ENCODE measurements around the gene HNRNPA3. TPM values are rescaled to one million over a fixed set of nuclear protein-coding genes. Genes with fewer than 3 reads are reported as not detected.

HNRNPA3 gene
- total and polyA plus RNA-seq, 2 of the 13 experiments (the other 11 are each of a cell fraction or from before 2014, with no cell fraction given), result 73.3 to 97.7 TPM

DNA sequence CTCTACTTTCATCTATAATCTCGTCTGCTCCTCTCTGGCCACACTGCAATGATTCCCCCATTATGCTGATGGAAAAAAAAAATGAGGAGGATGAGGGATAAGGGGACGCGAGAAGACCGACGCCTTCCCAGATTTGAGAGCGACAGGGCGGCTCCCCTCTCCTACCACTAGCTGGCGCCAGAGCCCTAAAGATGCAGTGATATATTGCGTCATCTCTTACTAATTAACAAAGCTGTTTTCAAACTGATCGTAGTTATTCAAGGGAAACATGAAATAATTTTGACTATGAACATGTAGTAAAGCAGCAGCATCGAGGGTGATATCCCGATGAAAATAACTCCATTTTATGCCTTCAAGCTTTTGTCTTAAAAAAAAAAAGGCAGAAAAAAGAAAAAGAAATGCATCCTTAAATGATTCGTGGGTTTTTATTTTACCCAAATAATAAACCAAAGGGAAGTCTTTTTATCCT is 48.0 kb upstream of the HNRNPA3 start (continued):
- TF ChIP-seq, protein P1, sequence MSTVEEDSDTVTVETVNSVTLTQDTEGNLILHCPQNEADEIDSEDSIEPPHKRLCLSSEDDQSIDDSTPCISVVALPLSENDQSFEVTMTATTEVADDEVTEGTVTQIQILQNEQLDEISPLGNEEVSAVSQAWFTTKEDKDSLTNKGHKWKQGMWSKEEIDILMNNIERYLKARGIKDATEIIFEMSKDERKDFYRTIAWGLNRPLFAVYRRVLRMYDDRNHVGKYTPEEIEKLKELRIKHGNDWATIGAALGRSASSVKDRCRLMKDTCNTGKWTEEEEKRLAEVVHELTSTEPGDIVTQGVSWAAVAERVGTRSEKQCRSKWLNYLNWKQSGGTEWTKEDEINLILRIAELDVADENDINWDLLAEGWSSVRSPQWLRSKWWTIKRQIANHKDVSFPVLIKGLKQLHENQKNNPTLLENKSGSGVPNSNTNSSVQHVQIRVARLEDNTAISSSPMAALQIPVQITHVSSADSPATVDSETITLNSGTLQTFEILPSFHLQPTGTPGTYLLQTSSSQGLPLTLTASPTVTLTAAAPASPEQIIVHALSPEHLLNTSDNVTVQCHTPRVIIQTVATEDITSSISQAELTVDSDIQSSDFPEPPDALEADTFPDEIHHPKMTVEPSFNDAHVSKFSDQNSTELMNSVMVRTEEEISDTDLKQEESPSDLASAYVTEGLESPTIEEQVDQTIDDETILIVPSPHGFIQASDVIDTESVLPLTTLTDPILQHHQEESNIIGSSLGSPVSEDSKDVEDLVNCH (CRISPR knock-in tag; IDR thresholded peaks at IDR 0.05), result 0 out of 2 replicates have a peak, but pooled peaks have one; percentile 30
- TF ChIP-seq RFX1 (IDR thresholded peaks at IDR 0.05), result no peak
- TF ChIP-seq TMF1 (CRISPR knock-in tag; IDR thresholded peaks at IDR 0.05; ENCODE audit: low read depth), result no peak
- no peak for TF ChIP-seq U2AF2 (IDR thresholded peaks at IDR 0.05; ENCODE audit: low read depth, low read length)
- TF ChIP-seq, protein P2, sequence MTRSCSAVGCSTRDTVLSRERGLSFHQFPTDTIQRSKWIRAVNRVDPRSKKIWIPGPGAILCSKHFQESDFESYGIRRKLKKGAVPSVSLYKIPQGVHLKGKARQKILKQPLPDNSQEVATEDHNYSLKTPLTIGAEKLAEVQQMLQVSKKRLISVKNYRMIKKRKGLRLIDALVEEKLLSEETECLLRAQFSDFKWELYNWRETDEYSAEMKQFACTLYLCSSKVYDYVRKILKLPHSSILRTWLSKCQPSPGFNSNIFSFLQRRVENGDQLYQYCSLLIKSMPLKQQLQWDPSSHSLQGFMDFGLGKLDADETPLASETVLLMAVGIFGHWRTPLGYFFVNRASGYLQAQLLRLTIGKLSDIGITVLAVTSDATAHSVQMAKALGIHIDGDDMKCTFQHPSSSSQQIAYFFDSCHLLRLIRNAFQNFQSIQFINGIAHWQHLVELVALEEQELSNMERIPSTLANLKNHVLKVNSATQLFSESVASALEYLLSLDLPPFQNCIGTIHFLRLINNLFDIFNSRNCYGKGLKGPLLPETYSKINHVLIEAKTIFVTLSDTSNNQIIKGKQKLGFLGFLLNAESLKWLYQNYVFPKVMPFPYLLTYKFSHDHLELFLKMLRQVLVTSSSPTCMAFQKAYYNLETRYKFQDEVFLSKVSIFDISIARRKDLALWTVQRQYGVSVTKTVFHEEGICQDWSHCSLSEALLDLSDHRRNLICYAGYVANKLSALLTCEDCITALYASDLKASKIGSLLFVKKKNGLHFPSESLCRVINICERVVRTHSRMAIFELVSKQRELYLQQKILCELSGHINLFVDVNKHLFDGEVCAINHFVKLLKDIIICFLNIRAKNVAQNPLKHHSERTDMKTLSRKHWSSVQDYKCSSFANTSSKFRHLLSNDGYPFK (CRISPR knock-in tag; IDR thresholded peaks at IDR 0.05; ENCODE audit: borderline replicate concordance), result no peak
- no peak for TF ChIP-seq ZNF44 (CRISPR knock-in tag; IDR thresholded peaks at IDR 0.05)
- TF ChIP-seq ZNF761 (CRISPR knock-in tag; conservative IDR thresholded peaks at IDR 0.05), result no peak
- TF ChIP-seq, protein P3, sequence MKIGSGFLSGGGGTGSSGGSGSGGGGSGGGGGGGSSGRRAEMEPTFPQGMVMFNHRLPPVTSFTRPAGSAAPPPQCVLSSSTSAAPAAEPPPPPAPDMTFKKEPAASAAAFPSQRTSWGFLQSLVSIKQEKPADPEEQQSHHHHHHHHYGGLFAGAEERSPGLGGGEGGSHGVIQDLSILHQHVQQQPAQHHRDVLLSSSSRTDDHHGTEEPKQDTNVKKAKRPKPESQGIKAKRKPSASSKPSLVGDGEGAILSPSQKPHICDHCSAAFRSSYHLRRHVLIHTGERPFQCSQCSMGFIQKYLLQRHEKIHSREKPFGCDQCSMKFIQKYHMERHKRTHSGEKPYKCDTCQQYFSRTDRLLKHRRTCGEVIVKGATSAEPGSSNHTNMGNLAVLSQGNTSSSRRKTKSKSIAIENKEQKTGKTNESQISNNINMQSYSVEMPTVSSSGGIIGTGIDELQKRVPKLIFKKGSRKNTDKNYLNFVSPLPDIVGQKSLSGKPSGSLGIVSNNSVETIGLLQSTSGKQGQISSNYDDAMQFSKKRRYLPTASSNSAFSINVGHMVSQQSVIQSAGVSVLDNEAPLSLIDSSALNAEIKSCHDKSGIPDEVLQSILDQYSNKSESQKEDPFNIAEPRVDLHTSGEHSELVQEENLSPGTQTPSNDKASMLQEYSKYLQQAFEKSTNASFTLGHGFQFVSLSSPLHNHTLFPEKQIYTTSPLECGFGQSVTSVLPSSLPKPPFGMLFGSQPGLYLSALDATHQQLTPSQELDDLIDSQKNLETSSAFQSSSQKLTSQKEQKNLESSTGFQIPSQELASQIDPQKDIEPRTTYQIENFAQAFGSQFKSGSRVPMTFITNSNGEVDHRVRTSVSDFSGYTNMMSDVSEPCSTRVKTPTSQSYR (CRISPR knock-in tag; IDR thresholded peaks at IDR 0.05; ENCODE audit: borderline replicate concordance), result peak; percentile 50; the same call in 1 of the 2 replicates
- TF ChIP-seq TAF15 (IDR thresholded peaks at IDR 0.05; ENCODE audit: low read depth, low read length, poor library complexity, severe bottlenecking), result no peak
- no peak for TF ChIP-seq CAMTA2 (CRISPR knock-in tag; IDR thresholded peaks at IDR 0.05; ENCODE audit: borderline replicate concordance)
- TF ChIP-seq, protein P4, sequence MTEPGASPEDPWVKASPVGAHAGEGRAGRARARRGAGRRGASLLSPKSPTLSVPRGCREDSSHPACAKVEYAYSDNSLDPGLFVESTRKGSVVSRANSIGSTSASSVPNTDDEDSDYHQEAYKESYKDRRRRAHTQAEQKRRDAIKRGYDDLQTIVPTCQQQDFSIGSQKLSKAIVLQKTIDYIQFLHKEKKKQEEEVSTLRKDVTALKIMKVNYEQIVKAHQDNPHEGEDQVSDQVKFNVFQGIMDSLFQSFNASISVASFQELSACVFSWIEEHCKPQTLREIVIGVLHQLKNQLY (CRISPR knock-in tag; IDR thresholded peaks at IDR 0.05), result 0 out of 2 replicates have a peak, but pooled peaks have one; percentile 59
- no peak for TF ChIP-seq ZNF773 (CRISPR knock-in tag; IDR thresholded peaks at IDR 0.05; ENCODE audit: borderline replicate concordance)
- TF ChIP-seq, protein P5, sequence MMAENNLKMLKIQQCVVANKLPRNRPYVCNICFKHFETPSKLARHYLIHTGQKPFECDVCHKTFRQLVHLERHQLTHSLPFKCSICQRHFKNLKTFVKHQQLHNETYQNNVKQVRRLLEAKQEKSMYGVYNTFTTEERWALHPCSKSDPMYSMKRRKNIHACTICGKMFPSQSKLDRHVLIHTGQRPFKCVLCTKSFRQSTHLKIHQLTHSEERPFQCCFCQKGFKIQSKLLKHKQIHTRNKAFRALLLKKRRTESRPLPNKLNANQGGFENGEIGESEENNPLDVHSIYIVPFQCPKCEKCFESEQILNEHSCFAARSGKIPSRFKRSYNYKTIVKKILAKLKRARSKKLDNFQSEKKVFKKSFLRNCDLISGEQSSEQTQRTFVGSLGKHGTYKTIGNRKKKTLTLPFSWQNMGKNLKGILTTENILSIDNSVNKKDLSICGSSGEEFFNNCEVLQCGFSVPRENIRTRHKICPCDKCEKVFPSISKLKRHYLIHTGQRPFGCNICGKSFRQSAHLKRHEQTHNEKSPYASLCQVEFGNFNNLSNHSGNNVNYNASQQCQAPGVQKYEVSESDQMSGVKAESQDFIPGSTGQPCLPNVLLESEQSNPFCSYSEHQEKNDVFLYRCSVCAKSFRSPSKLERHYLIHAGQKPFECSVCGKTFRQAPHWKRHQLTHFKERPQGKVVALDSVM (CRISPR knock-in tag; IDR thresholded peaks at IDR 0.05), result no peak
- peak; percentile 80 for TF ChIP-seq ZNF605 (CRISPR knock-in tag; IDR thresholded peaks at IDR 0.05)
- no peak for TF ChIP-seq SAFB2 (CRISPR knock-in tag; IDR thresholded peaks at IDR 0.05; ENCODE audit: borderline replicate concordance, low read depth)
- TF ChIP-seq ZNF879 (CRISPR knock-in tag; IDR thresholded peaks at IDR 0.05), result no peak
- TF ChIP-seq, protein P6, sequence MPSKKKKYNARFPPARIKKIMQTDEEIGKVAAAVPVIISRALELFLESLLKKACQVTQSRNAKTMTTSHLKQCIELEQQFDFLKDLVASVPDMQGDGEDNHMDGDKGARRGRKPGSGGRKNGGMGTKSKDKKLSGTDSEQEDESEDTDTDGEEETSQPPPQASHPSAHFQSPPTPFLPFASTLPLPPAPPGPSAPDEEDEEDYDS (CRISPR knock-in tag; IDR thresholded peaks at IDR 0.05), result peak; percentile 49

Data from HepG2 (cell line).